GM18519 (cell line): ENCODE results near the gene ZXDC.

Experiments used
- ATAC-seq: cut with Tn5 transposase; IDR thresholded peaks from one replicate; pipeline ENCODE4 v1.9.1; 2021; ENCODE audit warnings: mild to moderate bottlenecking, moderate library complexity; ENCODE audit not compliant: unreplicated experiment, low FRiP score

Gene ZXDC

DNA sequence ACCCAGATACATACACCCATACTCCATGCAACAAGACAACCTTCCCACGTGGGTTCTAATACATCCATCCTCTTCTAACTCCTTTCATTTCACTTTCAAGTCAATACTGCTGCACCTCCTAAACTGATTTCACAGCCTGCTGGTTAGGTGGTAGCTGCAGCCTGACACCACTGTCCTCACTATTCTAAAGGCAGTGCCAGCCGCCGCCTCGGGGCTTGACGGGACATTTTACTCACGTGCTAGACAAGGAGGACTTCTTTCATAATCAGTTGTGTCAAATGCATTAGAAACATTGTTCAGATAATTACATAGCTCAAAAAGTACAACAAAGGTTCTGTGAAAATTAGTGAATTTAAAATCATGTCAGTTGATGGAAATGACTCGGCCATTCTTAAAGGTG lies 35.6 kb upstream of the ZXDC start:
- ATAC-seq = no peak

DNA sequence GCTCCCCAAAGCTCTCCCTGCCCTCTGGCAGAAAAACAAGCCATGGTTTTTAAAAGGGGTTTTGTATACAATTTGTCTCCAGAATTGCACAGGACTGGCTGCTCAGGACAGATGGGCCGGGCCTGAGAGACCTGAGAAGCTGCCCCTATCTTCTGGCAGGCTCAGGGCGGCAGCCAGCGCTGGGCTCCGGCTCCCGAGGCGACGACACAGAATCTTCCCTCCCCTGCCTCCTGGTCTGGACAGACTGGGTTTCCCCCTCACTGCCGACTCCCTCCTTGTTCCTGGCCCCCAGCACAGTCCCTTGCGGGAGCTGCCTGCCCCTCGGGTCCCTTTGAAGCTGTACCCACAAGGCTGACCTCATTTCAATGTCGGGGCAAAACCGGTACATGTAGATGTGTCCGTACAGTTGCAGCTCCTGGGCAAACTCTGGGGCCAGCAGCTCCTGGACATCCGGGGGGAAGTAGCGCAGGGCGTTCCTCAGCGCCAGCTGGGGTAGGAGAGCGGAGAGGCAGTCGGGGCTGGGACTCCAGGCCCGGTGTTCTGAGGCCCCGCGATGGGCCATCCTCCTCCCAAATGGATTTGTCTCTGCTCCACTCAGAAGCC lies 34.7 kb upstream of the ZXDC start:
- ATAC-seq = no peak

DNA sequence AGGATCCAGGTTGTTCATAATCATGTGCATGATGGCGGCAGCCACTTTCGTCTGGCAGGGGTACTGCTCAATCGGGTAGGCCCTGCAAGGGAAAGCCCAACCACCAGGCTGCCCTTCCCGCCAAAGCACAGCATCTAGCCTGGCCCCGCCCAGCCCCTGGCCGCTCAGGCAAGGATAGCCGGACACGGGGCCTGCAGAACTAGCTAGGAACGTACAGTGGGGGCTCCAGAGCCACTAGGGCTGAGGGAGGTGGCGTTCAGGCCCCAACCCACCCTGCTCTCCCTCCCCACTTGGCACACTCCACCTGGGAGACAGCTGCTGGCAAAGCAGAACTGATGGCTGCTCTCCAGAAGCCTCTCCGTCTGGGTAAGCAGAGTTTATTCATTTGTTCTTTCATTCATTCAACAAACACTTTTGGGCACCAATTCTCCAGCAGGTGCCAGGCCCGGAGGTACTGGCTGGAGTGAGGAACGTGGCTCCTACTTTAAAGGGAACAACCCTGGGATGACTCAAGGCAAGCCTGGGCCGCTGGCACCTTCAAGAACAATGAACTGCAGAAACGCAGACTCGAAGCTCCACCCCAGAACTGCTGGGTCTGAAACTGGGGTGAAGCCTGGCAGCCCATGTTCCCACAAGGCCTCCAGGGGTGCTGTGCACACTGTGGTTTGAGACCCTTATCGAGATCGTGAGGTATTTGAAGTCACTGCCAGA lies 34.1 kb upstream of the ZXDC start:
- ATAC-seq = no peak

DNA sequence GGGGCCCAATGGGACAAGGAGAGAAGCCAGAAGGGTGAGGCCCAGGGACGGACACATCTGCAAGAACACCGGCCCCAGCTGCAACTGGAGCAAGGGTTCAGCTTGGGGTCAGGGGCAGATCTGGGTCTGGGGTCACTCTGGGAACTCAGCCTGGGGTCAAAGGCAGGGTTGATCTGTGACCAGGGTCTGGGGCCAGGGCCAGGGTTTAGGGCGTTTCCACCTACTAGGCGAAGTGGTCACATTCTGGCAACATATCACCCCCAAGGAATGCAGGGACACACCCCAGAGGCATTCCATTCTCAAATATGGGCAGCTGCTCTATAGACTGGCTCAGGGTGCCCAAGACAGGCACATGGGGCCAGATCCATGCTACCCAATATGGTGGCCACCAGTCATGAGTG lies 32.9 kb upstream of the ZXDC start:
- ATAC-seq = no peak

DNA sequence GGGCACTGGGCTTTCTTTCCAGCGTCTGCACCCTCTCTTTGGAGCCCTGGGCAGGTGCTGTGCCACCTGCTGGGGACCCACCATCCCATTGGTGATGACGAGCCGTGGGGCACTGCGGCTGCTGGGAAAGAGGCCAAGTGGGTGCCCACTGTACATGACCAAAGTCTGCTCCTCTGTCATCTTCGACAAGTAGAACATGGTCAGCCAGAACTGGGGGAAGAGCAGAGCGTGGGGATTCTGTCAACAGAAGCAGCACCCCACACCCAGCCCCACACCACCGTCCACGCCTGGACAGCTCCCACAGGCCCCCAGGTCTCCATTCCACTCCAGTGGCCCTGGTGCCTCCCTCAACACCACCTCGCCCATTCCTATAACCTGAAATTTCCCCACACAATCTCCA lies 32.2 kb upstream of the ZXDC start:
- ATAC-seq = no peak

DNA sequence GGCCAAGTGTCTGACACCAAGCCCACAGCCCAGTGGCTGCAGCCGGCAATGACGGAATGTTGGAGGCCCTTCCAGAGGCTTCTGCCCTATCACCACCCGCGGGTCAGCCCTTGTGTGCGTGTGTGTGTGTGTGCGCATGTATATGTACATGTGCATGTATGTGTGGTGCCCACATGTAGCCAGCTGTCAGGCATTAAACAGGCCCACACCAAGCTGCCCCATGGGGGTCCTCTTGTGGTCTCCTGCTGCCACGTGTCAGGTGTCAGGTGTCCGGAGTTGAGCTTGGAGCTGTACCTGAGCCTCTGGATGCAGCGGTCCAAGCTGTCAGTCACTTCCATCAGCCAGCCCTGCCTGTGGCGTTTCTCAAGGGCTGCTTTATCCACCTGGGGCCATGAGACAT lies 28.0 kb upstream of the ZXDC start:
- no peak for ATAC-seq

DNA sequence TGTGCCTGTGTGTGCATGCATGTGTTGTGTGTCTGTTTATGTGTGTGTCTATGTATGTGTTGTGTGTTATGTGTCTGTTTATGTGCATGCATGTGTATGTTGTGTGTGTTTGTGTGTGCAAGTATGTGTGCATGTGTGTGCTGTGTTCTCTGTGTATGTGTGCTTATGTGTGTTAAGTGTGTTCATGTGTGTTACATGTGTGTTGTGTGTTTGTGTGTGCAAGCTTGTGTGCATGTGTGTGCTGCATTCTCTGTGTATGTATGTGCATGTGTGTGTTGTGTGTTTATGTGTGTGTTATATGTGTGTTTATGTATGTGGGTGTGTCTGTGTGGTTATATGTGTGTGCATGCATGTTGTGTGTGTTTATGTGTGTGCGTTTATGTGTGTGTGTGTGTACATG lies 27.0 kb upstream of the ZXDC start:
- no peak for ATAC-seq

DNA sequence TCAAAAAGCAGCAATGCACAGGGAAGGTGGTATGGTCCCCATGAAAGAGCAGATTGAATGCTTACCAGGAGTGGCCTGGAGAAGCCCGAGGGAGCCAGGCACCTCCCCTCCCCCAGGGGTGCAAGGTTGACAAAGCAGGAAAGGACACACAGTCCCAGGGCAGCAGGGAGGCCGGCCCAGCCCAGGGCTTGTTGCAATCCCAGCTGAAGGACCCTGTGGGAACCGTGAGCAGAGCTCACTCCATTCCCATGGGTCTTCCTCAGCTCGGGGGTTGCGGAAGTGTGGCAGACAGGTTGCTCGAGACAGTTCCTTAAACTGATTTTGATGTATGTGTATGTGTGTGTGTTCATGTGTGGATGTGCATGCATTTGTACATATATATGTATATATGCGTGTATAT lies 26.0 kb upstream of the ZXDC start:
- no peak for ATAC-seq

DNA sequence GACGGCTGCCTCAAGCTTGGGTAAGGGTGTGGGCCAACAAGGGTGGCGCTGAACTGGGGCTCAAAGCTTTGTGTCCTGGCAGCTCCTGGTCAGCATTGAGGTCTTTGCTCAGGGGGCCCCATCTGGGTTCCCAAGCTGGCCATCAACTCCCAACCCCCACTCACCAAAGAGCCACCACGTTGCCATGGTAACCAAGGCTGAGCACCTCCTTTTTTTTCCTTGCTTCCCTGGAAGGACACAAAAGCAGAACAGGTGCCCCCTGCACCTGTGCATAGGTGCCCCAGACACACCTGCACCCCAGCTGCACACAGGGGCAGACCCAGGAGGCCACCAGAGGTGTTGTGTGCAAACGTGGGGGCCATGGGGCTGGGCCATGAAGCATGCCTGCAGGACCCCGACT lies 25.4 kb upstream of the ZXDC start:
- no peak for ATAC-seq

DNA sequence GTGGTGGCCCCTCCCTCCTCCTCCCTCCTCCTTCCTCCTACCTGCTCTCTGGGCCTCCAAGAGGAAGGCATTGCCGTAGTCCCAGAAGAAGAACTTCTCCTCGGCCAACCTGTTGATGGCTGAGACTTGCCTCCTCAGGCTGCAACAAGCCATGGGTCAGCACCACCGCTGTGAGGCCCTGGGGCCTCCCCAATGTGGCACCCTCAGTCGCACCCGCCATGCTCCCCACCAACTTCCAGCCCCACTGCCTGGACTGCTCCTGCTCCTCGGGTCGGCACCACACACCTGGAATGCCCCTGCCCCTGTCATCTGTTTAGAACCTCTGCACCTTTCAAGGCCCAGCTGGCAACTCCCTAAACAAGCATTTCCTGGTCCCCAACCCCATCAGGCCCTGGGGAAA lies 24.3 kb upstream of the ZXDC start:
- ATAC-seq = no peak

DNA sequence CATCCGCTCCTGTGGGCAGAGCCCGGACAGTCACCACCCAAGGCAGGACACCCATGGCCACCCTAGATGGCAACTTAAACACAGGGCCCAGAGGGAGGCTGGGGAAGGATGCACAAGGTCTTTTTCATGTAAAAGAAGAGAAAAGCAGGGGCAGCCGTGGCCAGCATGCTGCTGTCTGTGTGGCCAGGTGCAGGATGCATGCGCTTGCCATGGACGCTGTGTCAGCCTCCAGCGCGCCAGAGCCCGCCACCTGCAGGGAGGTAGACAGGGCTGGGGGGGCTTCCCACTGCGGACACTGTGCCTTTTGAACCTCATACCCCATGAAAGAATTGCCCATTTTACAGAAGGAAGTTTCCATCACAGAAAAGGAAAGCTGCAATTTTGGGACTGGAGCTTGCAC lies 23.7 kb upstream of the ZXDC start:
- no peak for ATAC-seq

DNA sequence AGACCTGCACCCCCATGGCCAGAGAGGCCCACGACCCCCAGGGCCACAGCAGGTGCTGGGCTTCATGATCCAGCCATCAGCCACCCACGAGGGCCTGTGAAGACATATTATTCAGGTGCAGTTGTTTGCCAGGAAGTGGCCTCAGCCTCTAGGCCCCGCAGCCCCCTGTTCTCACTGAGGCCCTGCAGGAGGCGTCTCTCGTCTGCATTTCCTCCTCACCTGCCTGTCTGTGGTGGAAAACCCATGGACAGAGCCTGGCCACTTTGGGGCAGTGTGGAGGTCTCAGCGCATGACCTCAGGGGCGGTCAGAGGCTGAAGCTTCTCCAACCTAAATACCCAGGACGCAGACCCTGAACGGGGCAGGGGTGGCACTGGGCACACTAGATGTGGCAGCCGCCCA lies 23.2 kb upstream of the ZXDC start:
- ATAC-seq = no peak

DNA sequence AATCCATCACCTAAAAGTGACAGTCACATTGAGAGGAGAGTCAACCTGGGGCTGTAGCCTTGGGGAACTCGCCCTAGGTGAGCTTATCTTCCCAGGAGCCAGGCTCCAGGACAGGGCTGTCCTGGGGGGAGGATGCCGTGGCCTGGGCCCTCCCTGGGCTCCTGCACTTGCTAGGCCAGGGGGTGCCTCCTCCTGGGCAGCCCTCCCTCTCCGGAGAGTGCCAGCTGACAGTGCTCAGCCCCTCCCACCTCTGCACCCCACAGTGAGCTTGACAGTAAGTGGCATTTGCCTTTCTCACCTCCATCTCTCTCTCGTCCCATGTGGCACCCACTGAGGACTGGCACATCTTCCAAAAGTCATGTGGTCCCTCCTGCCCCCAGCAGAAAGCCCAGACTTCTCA lies 22.8 kb upstream of the ZXDC start:
- ATAC-seq = no peak

DNA sequence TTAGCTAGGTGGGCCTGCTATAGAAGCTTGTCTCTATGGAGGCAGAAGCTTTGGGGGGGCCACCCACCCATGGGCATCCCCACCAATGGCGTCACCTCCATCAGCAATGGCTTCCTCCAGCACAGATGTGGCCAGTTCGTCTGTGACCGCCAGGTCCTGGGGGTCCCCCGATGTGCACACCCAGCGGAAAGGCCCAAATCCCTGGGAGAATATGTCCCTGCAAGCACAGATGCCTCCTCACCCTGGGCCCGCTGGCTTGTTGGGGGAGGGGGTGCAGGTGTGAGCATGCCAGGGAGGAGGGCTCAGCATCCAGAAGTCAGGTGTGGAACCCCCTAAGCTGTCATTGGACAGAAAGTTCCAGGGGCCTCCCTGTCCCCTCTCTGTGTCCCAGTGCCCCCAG lies 22.3 kb upstream of the ZXDC start:
- ATAC-seq = no peak

DNA sequence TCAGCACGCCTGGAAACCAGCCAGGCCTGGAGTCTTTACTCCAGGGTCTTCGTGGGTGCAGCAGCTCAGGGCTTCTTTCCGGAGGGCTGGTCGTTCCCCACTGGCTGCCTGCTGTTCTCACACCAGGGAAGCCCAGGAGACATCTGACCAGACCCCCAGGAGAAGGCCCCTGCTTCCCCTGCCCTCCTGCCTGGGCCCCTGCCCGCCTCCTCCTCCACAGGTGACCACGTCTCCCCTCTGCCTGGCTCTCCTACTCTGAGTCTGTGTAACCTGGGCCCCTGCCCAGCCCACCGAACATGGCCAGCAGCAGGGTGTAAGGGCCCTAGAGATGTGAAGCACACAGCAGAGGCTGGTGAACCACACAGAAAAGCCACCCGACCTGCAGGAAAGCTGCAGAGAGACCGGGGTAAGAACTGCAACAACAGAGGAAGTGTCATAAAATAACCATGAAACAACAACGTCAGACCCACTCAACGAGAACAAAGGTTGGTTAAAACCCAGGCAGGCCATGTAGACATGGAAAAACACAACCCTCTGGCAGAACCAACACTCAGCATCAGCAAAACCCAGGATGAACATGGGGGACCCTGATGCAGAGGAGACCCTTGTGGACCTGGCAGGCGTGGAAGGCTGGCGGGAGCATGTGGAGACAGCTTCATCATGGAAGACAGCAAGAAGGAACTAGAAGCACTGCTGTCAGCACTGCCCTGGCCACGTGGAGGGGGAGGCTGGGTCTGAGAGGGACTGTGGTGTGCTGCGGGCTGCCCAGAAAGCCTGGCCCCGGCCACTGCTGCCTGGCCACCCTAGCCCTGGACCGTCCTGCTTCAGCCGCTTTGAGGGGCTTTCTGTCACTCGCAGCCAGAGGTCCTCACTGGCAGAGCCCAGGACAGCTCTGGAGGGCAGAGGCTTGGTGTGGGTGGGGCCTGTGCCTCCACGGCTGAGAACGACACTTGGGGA lies 21.5 kb upstream of the ZXDC start:
- ATAC-seq = no peak

DNA sequence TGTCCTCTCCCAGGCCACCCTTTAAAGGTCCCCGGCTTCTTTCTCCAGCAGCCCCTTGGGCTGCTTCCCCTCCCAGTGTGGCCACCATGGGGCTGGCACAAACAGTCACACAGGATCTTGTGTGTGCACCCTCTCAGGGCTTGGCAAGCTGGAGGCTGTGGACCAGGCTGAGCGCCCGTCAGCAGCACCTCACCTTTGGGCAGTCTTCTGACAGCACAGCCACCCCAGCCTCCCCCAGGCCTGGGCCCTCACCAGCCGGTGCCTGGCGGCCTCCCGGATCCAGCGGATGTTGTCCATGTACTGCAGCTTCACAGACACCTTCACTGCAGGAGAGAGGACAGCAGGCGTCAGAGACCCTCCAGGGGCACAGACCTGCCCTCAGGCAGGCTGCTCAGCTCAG lies 20.1 kb upstream of the ZXDC start:
- ATAC-seq = no peak

DNA sequence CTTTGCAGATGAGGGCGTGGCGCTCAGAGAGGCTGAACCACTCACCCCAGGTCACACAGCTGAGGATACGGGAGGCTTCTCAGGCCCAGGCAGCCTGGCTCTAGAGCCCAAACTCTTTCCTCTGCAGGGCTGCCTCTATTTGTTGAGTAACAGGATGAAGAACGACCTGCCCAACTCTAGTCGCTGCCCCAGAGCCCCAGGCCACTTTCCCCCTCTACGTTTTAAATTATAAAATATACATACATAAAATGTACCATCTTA lies 19.2 kb upstream of the ZXDC start:
- ATAC-seq = no peak

DNA sequence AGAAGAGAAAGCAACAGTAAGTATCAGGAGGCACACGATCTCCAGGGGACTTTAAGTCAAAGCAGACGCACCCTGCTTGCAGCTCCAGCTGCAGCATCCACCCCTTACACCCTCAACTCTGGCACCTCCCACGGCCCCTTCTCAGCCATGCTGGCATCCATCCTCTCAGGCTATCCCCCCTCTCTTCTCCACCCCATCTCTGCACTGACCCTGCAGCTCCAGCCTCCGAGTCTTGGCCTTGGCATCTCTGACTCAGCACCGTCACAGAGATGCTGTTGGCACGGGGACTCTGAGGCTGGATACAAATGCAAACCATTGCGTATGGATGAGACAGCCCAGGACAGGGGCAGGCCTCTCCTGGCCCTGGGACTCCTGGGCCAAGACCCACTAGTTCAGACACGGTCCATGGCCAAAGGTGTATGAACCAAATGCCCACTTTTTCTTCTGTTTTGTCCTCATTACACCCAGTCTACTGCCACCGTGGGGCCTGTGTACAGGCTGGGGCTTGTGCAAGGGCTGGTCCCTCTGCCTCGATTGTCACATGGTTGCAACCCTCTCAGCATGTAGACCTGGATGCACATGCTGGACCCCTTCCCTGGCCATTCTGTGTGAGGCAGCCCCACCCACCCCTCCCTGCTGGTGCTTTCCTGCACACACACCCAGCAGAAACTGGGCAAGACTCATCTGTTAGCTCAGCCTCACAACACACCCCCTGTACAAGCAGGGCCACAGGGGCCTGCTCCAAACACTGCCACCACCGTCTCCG lies 18.7 kb upstream of the ZXDC start:
- ATAC-seq = no peak

DNA sequence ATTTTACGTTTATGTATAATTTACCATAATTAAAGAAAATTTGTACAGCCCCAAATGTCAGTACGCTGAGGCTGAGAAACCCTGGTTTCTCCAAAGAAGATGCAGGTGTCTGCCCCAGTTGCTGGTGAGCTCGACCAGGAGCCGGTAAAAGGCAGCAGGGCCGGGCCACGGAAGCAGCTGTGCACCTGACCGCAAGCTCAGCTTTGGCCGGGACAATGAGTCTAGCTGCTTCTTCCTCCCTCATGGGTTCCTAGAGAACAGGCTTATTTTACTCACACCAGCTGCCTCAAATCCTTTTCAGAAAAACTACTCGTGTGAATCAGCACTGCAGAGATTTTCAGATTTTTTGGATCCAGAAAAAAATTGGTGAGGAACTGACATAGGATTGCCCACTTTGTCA lies 18.0 kb upstream of the ZXDC start:
- ATAC-seq = no peak

DNA sequence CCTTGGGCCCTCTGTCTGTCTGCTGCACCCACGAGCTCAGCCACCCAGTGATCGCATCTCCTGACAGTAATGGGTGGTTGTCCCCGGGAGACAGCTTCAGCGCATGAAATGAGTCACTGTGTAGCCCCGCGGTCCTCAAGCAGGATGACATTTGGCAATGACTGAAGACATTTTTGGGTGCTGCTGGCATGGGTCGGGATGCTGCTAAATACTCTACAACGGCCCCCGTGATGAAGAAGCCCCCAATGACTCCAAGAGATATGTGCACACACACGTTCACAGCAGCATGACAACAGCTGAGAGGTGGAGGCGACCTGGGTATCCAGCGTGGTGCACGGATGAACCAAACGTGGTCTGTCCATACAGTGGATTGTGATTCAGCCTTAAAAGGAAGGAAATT lies 17.4 kb upstream of the ZXDC start:
- ATAC-seq = no peak
